D721Med (cell line): ENCODE data around the gene DRAM1.
"Not testable (repeated sequence)": the region's sequence is repeated elsewhere in the genome, so short reads cannot be mapped to it uniquely, and the experiment has no call there.

ENCODE experiments used
- DNase-seq: peaks from one replicate; pipeline ENCODE4 v3.0.0; 2011; ENCODE audit warnings: low spot score; ENCODE audit not compliant: insufficient read length
- FAIRE-seq: peaks from 2 replicates; lab custom pipeline; 2011; peaks lifted over from hg19 to GRCh38; lab: Jason Lieb, UNC
- CTCF ChIP-seq: IDR thresholded peaks from 2 replicates; pipeline ENCODE4 v1.5.1; 2012; ENCODE audit warnings: mild to moderate bottlenecking, control low read depth; ENCODE audit not compliant: insufficient read depth; ENCODE audit errors: missing control alignments

DRAM1 gene

GRCh38 chr12:101908395-101908794 lies 31.0 kb downstream of the DRAM1 start:
- no peak for FAIRE-seq
- no peak for DNase-seq
- TF ChIP-seq CTCF, result no peak

- no peak for DNase-seq
- no peak for TF ChIP-seq CTCF
- FAIRE-seq, result no peak
These were observed 32.3 kb downstream of the DRAM1 start for GRCh38 chr12:101909646-101910045.

- no peak for TF ChIP-seq CTCF
- no peak for DNase-seq
- no peak for FAIRE-seq
These were observed 38.5 kb downstream of the DRAM1 start for GRCh38 chr12:101915841-101916240.

GRCh38 chr12:101918805-101919204 lies 41.4 kb downstream of the DRAM1 start:
- DNase-seq, FAIRE-seq: not testable (repeated sequence)

GRCh38 chr12:101919447-101919846 lies 42.1 kb downstream of the DRAM1 start:
- TF ChIP-seq CTCF, result no peak
- FAIRE-seq, result no peak

GRCh38 chr12:101920906-101921305 lies 43.5 kb downstream of the DRAM1 start:
- FAIRE-seq, result no peak
- DNase-seq, result no peak
- TF ChIP-seq CTCF, result no peak

More at GRCh38 chr12:101919447-101919846, 42.1 kb downstream of the DRAM1 start:
- no peak for DNase-seq

GRCh38 chr12:101923045-101923718 lies 45.8 kb downstream of the DRAM1 start:
- no peak for FAIRE-seq
- DNase-seq, result no peak
- no peak for TF ChIP-seq CTCF
